NOMO-1 (cell line): ENCODE data around the gene ZNF558.
"Not testable (repeated sequence)": the region's sequence is repeated elsewhere in the genome, so short reads cannot be mapped to it uniquely, and the experiment has no call there.

ENCODE experiments used
- DNase-seq, 2 experiments: peaks; one replicate each; lab custom pipeline; 2025; ENCODE audit not compliant: unreplicated experiment in 2 of 2; lab: John Stamatoyannopoulos, UW

The ZNF558 gene

DNA sequence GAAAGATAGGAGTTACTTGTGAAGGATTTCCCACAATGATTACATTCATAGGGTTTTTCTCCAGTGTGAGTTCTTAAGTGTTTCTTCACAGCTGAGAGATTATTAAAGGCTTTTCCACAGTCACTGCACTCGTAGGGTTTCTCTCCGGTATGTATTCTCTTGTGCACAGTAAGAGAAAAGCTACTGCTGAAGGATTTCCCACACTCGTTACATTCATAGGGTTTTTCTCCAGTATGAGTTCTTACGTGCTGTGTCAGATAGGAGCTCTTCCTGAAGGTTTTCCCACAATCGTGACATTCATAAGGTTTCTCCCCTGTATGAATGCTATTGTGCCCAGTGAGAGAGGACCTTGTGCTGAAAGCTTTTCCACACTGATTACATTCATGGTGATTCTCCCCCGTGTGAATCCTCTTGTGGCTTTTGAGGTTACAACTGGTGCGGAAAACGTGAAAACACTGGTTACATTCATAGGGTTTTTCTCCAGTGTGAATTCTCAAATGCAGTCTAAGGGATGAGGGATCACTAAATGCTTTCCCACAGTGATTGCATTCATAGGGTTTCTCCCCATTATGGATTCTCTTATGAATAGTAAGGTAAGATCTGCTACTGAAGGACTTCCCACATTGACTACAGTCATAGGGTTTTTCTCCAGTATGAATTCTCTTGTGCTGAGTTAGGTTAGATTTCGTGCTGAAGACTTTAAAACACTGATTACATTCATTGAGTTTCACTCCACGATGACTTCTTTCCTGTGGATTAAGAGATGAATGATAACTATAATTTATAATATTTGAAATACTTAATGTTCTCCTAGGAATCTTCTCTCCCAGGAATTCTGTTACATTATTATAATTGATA is 20.6 kb downstream of the ZNF558 start:
- no peak for DNase-seq

DNA sequence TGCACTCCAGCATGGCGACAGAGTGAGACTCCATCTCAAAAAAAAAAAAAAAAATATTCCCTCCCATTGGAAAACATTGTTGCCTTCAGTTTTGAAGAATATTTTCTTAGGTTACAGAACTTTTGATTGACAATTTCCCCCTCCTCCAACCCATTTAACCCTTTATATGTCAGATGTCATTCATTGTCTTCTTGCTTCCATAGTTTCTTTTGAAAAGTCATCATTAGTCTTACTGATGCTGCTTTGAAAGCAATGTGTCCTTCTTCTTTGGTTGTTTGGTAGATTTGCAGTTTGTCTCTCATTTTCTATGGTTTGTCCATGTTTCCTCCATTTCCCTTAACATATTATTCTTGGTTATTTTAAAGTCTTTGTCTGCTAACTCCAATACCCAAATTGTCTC is 25.4 kb downstream of the ZNF558 start:
- DNase-seq: no peak

DNA sequence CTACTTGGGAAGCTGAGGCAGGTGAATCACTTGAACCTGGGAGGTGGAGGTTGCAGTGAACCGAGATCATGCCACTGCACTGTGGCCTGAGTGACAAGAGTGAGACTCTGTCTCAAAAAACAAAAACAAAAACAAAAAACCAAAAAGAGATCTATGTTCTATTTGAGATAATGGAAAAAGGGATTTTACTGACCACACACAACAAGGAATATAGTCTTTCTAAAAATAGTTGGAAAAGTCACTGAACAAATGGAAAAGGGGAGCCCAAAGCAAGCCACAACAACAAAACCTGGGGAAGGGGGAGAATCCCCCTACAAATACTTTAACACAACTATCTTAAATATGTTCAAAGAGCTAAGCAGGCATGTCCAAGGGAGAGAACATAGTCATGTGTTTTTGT is 37.3 kb downstream of the ZNF558 start:
- DNase-seq: no peak

DNA sequence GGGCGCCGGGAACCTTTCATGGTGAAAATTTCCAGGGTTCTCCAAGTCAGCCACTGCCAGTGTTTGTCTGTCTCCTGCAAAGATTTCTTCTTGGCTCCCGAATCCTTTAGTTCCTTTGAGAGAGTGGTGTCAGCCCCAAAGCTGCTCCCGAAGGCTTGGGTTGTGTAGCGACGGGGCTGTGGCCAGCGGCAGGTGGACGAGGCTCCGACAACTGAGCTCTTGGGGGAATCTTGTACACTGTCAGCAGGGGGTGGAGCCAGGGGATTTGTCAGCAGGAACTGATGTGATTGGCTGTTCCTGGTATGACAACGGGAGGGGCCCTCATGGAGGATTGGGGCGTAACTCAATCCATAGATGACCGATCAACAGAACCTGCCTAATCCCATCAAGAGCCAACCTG is 58.5 kb downstream of the ZNF558 start:
- DNase-seq: not testable (repeated sequence)

DNA sequence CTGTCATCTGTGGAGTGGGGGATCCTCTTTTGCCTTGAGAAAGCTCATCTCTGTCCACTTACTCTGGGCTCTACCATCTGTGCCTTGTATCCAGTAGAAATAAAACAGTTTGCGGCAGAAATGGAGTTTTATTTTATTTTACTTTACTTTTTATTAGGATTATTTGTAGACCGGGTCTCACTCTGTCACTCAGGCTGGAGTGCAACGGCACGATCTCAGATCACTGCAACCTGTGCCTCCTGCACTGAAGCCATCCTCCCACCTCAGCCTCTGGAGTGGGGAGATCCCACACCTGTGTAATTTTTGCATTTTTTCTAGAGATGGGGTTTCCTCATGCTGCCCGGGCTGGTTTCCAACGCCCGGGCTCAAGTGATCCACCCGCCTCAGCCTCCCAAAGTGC is 62.8 kb downstream of the ZNF558 start:
- DNase-seq: not testable (repeated sequence)

DNA sequence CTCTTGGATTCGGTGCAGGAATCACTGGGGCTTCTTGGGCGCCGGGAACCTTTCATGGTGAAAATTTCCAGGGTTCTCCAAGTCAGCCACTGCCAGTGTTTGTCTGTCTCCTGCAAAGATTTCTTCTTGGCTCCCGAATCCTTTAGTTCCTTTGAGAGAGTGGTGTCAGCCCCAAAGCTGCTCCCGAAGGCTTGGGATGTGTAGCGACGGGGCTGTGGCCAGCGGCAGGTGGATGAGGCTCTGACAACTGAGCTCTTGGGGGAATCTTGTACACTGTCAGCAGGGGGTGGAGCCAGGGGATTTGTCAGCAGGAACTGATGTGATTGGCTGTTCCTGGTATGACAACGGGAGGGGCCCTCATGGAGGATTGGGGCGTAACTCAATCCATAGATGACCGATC is 64.8 kb downstream of the ZNF558 start:
- DNase-seq: not testable (repeated sequence)
